Loucy (cell line): ENCODE measurements around the gene KDM4C.

Source experiments
- EZH2phosphoT487 ChIP-seq: fragments of 200-600 bp; IDR thresholded peaks from 2 replicates; pipeline ENCODE4 v1.6.1; 2018; ENCODE audit warnings: antibody characterized with exemption, mild to moderate bottlenecking, moderate library complexity, borderline replicate concordance
- TF ChIP-seq, protein P1 (sequence below): fragments of 200-600 bp; sonication (generic); conservative IDR thresholded peaks from 2 replicates; pipeline ENCODE4 v1.5.1; 2014; ENCODE audit warnings: mild to moderate bottlenecking, antibody characterized with exemption, low read length

DNA sequence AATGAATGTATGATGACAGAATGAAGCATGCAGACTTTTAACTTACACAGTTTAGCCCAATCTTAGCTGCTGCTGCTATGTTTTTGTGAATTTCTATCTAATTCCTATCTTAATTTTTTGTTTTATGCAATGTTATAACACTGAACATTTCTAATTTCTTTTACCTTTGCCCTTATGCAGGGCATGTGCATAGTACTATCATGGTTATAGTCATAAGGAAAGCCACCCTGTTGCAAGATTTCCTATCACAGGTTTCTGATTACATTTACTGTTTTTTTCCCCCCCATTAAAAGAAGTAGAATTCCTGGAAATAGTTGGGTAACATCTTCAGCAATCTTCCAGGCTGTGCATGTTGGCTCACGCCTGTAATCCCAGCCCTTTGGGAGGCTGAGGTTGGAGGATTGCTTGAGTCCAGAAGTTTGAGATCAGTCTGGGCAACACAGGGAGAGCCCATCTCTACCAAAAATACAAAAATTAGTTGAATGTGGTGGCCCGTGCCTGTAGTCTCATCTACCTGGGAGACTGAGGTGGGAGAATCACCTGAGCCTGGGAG, 164.4 kb downstream of the KDM4C start:
- TF ChIP-seq, protein P1, sequence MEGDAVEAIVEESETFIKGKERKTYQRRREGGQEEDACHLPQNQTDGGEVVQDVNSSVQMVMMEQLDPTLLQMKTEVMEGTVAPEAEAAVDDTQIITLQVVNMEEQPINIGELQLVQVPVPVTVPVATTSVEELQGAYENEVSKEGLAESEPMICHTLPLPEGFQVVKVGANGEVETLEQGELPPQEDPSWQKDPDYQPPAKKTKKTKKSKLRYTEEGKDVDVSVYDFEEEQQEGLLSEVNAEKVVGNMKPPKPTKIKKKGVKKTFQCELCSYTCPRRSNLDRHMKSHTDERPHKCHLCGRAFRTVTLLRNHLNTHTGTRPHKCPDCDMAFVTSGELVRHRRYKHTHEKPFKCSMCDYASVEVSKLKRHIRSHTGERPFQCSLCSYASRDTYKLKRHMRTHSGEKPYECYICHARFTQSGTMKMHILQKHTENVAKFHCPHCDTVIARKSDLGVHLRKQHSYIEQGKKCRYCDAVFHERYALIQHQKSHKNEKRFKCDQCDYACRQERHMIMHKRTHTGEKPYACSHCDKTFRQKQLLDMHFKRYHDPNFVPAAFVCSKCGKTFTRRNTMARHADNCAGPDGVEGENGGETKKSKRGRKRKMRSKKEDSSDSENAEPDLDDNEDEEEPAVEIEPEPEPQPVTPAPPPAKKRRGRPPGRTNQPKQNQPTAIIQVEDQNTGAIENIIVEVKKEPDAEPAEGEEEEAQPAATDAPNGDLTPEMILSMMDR, result no peak
- no peak for TF ChIP-seq EZH2phosphoT487
